GM21786 (cell line): ENCODE measurements around the gene SRSF3.
"Not testable (repeated sequence)": the region's sequence is repeated elsewhere in the genome, so short reads cannot be mapped to it uniquely, and the experiment has no call there.

ENCODE experiments used
- ATAC-seq: cut with Tn5 transposase; IDR thresholded peaks from one replicate; pipeline ENCODE4 v1.9.1; 2021; ENCODE audit not compliant: unreplicated experiment

Gene SRSF3

DNA sequence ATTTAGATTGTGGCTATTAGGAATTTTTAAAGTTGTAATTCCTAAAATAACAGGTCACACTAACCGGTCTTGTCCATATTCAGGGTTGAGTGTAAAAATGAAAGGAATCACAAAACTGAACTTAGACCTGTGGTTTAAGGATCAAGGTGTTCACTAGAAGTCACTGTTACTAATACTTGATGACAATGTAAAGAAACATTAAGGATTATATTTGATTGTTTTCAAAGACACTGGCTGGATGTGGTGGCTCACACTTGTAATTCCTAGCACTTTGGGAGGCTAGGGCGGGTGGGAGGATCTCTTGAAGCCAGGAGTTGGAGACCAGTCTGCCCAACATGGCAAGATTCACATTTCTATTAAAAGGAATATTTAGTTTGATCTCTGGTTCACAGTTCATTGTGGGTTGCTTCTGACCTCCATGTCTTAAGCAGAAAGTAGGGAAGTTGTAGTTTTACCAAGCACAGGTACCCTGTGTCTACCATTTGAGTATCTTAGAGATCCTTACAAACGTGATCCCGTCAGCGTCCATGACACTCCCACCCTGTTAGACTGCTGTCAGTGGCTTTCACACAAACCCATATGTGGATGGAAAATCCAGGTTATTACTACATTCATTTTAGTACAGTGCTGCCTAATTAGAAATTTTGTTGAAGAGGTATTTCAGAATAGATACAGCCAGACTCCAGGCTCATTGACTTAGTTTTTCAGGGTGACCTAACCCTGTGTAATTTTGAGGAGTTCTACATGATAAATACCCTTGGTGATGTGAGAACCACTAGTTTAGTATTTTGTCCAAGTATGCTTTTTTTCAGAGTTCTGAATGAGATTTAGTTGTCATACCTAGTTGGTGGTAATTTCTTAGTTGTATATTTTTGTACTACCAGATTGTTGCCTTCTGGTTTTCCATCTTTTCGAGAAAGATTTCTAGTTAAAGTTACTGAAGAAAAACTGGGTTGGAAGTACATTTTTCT is 10.2 kb downstream of the SRSF3 start:
- ATAC-seq = no peak

DNA sequence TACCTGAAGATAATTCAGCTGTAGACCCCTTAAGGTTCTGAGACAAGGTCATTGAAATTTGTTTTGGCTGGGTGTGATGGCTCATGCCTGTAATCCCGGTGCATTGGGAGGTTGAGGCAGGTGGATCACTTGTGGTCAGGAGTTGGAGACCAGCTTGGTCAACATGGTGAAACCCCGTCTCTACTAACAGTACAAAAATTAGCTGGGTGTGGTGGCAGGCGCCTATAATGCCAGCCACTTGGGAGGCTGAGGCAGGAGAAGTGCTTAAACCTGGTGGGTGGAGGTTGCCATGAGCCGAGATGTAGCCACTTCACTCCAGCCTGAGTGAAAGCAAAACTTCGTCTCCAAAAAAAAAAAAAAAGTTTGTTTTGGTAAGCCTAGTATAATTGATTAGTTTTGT is 11.0 kb downstream of the SRSF3 start:
- no peak for ATAC-seq

DNA sequence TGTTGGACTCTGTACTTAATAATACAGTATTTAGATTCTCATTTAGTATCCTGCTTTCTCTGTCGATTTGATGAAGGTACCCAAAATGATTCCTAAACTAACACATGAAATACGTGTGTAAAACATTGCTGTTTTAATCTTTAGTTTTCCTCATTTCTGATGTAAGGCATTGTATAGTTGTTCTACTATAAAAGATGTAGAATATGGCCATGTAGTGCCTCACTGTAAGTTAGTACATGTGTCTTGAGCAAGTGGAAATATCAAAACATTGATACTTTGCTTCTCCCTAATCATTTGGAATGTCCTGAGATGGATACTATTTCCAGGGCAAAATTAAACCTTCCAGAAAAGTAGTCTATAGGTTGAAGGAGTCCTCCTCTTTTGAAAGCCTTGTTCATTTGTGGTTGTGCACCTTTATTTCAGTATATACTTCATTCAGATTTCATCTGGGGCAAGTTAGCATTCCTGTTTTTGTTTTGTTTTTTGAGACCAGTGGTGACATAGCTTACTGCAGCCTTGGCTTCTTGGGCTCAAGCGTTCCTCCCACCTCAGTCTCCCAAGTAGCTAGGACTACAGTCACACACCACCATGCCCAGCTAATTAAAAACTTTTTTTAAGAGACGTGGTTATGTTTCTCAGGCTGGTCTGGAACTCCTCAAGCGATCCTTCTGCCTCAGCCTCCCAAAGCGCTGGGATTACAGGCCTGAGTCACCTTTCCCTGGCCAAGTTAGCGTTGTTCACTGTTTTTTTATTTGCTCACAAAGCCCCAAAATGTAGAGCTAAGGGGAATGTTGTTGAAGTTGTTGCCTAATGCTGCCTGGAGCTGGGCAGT is 11.6 kb downstream of the SRSF3 start:
- ATAC-seq = no peak

DNA sequence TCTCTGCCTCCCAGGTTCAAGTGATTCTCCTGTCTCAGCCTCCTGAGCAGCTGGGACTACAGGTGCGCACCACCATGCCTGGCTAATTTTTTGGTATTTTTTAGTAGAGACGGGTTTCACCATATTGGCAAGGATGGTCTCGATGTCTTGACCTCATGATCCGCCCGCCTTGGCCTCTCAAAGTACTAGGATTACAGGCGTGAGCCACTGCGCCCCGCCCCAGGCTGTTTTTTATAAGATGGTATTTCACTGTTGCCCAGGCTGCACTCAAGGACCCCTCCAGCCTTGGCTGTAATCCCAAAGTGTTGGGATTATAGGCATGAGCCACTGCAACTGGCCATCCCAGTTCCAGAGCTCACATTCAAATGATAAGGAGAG is 13.1 kb downstream of the SRSF3 start:
- not testable (repeated sequence) for ATAC-seq

DNA sequence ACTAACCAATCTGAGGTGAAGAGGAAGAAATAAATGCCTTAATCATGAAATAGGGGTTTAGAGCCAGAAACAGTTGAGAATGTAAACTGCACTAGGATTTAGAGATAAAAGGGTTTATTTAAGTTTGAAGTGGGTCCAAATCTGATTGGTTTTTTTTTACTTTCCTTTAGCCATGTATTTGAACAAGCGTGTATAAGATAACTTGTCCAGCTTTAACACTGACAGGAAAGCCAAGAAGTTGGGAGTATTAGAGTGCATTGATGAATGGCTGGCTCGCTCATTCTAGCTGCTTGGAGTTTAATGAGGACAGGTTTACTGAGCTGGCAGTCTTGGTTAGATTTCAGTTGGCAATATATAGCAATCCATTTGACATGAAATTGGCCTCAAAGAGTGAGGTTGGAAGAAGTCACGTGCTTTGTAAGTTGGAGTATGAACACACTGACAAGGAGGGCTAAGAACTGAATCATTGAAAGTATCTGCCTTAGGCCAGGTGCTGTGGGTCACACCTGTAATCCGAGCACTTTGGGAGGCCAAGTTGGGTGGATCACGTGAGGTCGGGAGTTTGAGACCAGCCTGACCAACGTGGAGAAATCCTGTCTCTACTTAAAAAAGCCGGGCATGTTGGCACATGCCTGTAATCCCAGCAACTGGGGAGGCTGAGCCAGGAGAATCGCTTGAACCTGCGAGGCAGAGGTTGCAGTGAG is 13.7 kb downstream of the SRSF3 start:
- ATAC-seq = no peak

DNA sequence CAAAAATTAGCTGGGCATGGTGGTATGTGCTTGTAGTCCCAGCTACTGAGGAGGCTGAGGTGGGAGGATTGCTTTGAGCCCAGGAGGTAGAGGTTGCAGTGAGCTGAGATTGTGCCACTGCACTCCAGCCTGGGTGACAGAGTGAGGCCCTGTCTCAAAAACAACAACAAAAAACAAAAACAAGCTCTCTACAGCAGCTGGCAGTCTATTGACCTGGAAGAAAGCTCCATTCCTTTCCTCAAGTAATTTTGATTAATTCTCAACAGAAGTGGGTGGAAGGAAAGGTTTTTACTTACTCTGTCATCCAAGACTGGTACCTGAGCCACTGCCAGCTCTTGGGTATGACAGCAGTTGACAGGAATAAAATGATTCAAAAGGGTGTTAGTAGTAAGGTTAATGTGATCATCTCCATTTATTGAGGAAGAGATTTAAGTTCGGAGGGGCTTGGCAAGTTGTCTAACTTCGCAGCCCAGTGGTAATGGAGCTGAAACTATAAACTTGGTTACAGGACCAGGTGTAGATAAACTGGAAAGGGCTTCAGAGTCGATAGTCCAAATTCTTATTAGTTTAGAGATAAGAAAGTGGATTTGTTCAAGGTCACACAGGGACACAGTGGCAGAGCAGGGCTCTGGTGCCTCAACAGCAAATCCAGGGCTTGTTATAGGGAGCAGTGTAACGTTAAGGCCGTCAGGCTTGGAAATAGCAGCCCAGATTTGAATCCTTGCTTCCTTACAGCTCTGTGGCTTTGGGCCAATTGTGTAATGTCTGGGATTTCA is 14.8 kb downstream of the SRSF3 start:
- no peak for ATAC-seq

DNA sequence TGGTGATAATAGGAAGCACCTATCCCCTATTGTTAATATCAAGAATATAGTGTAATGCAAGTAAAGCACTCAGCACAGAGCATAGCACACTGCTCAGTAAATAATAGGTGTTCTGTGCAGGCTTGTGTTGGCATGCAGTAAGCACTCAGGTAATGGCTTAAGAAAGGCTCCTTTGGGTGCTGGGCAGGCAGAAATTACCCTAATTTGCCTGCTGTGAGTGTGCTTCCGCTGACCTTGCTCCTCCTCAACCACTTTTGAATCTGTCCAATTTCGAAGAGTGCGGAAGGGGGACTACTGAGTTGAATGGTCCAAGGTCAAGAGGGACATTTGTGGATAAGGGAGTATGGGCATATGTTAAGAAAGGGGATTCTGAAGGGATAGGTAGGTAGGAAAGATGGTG is 15.4 kb downstream of the SRSF3 start:
- no peak for ATAC-seq

DNA sequence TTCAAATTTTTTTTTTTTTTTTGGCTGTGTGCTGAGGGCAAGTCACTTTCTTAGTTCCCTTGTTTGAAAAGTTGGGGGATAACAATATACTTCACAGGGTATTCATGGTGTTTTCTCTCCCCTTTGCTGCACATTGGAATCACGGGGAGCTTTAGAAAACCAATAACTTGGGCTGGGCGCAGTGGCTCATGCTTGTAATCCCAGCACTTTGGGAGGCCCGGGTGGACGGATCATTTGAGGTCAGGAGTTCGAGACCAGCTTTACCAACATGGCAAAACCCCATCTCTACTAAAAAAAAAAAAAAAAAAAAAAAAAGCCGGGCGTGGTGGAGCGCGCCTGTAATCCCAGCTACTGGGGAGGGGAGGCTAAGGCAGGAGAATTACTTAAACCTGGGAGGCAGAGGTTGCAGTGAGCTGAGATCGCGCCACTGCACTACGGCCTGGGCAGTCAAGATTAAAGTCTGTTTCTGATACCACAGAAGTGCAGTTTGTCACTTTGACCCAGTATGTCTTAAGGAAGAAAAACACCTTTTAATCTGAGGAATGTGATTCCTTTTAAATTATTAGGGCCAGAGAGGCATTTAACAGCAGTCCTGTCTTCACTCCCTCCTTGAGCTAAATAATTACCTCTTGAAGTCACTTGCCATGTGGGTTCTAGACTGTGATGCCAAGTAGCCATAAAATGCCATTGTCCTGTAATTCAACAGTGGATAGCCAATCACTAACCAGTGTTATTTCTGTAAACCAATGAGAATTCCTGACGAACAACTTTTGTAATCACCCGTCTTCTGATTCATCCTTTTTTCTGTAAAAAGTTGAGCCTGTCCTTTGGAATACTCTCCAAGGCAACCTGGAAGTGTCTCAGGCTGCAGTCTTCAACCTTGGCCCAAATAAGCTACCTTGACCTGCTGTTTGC is 16.1 kb downstream of the SRSF3 start:
- no peak for ATAC-seq

DNA sequence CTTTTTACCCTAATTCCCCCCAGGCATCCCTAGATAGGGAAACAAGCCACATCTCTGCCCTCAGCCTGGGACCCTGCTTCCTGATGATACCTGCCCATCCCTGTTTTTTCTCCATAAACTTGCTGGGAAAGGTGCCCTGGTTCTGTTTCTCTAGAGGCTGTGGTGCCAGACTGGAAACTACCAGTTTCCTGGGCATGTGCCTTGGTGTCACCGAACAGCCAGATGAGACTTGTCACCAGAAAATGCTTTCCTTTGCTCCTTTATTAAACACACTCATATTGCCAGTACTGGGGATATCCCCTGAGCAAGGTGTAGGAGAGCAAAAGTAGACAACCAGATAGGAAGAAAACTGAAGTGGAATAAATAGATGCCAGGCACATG is 16.8 kb downstream of the SRSF3 start:
- ATAC-seq = no peak

DNA sequence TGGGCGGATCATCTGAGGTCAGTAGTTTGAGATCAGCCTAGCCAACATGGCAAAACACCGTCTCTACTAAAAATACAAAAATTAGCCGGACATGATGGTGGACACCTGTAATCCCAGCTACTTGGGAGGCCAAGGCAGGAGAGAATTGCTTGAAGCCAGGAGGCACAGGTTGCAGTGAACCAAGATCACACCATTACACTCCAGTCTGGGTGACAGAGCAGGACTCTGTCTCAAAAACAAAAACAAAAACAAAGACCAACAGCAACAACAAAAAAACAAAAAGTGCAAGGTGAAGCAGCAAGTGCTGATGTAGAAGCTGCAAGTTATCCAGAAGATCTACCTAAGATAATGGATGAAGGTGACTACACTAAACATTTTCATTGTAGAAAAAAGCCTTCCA is 17.5 kb downstream of the SRSF3 start:
- ATAC-seq = not testable (repeated sequence)

DNA sequence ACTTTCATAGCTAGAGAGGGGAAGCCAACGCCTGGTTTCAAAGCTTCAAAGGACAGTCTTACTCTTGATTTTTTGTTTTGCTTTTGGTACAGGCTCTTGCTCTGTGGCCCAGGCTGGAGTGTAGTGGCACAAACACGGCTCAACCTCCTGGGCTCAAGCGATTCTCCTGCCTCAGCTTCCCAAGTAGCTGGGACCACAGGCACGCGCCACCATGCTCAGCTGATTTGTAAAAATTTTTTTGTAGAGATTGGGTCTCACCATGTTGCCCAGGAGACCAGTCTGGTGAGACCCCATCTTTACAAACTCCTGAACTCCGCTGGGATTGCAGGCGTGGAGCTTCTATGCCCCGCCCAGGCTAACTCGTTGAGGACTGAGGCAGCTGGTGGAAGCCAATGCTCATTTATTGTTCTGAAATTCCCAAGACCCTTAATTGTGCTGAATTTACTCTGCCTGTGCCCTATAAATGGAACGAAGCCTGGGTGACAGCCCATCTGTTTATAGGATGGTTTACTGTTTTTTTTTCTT is 18.0 kb downstream of the SRSF3 start:
- no peak for ATAC-seq

DNA sequence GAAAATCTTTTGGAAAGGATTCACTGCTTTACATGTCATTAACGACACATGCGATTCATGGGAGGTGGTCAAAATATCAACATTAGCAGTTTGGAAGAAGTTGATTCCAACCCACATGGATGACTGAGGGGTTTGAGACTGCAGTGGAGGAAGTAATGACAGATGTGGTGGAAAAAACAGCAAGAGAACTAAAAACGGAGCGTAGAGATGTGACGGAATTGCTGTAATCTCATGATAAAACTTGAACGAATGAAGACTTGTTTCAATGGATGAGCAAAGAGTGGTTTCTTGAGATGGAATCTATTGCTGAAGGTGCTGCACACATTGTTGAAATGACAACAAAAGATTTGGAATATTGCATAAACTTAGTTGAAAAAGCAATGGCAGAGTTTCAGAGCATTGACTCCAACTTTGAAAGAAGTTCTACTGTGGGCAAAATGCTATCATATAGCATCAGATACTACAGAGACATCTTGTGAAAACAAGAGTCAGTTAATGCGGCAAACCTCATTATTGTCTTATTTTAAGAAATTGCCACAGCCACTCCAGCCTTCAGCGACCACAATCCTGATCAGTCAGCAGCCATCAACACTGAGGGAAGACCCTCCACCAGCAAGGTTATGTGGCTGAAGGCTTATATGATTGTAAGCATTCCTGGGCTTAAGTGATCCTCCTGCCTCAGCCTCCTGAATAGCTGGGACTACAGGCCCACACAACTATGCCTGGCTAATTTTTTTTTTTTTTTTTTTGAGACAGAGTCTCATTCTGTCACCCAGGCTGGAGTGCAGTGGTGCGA is 19.2 kb downstream of the SRSF3 start:
- ATAC-seq = no peak

DNA sequence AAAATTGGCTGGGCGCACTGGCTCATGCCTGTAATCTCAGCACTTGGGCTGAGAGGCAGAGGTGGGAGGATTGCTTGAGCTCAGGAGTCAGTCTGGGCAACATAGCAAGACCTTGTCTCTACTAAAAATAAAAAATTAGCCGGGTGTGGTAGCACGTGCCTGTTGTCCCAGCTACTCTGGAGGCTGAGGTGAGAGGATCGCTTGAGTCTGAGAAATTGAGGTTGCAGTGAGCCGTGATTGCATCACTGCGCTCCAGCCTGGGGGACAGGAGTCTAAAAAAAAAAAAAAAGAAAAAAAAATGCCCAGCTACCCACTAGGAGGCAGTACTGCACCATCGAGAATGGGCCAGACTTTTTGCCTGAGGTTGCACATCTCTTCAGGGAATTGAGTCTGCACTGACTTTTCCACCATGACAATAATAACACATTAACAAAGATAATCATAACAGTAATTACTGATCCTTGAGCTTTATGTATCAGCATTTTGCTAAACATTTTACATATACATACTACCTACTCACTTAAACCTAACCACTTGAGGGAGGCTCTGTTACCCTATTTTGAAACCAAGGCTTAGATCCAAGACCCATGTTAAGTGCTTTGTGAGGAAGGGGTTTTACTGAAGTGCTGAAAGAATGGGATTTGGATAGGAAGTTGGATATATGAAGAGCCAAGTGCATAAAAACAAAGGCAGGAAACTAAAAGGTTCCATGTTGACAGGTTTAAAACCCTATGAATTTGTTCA is 21.0 kb downstream of the SRSF3 start:
- ATAC-seq = no peak

DNA sequence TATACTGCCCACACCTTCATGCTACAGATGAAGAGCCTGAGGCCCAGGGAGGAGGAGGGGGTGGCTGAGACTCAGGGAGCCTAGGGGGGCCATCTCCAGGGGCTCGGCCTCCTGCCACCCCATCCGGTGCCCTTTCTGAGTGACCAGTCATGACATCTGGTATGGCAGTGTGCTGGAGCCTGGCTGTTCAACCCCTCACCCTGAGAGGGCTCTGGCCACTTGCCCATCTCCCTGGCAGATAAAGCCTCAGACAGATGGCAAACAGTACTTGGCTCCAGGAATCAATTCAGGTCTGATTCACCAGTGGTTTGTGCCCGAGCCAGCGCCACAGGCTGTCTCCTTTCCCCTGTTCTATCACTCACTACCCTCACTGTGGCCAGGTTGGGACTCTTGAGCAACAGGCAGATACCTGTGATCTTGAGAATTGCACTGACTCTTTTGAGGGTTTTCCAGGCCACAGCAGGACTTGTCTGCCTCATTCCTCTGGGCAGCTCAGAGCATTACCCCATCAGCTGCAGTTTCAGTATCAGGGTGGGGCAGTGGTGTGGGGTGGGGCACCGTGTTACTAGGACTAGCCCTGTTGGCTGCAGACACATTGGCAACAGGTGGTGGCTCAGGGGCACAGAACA is 22.8 kb downstream of the SRSF3 start:
- ATAC-seq = no peak

DNA sequence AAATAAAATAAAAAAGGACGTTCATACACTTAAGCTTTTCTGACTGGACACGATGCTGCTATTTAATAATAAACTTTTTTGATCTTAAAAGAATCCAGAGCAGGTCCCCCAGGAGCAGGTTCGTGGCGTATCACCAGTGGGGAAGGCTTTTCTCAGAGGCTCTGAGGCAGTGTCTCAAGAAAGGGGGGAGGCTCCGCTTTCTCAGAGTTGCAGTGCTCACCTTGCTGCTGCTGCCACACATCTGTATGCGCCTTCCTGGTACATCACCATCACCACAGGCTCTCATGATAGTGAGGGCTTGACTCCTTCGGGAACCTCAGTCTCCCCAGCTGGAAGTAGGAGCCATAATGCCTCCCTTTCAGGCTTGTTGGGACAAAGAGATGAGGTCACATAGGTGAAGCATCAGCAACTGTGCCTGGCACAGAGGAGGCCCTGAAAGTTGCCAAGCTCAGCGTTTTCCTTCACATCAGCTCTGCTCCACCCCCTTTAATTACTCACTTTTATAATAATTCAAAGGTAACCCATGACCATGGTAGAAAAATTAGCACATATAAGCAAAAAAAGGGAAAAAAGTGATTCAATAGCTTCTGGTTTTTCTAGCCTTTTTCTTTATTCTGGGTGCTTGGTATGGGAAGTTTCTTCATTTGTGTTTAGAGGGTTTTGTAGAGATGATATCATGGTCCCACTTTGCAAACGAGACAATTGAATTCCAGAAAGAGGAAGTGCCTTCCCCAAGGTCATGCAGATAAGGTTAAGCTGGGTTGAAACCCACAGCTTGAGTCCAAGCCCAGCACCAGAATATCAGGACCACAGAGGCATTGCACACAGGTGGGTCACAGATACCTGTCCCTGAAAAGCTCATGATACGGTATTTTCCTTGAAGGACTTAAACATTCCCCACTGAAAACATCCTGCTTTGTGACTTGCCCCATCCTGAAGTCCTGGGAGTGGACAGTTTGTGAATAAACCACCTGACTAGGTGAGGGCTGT is 24.5 kb downstream of the SRSF3 start:
- no peak for ATAC-seq

DNA sequence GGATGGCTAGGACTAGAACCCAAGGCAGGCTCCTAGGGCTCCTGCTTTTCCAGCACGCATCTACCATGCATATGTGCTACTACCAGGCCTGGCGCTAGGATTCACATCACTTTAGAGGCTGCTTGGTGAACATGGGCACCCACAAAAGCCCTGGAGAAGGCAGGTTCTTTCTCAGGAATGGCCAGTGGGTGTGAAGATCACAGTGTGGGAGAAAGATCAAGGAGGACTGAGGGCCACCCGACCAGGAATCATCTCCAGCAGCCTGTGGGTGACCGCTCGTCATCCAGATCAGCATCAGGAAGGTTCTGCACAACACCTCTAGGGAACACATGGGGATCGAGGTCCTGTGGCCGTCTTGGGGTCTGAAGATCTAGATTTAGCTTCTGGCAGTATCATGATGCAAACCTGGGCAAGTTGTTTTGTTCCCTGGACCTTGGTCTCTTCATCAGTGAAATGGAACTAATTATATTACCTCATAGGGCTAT is 27.3 kb downstream of the SRSF3 start:
- no peak for ATAC-seq
